Immature natural killer cell (primary cell): ENCODE results near the gene TTLL9. TPM values are rescaled to one million over a fixed set of nuclear protein-coding genes. Genes with fewer than 3 reads are reported as not detected.

Experiments
- polyA plus RNA-seq, 3 donors: library from polyadenylated mRNA; unstranded; fragments of 300-500 nt; fragmentation: Illumina TruSeq; gene quantifications; one replicate each; pipeline ENCODE4 v1.2.3, GENCODE V29; 2021

TTLL9 gene
- polyA plus RNA-seq, 3 donors from 2014 or later = 0.37 TPM; not detected in 2

Other genes with a start within 250 kb of the TTLL9 start
- gene COX4I2, start 232.7 kb upstream of the TTLL9 start, polyA plus RNA-seq = not detected
- 10 to 100 TPM; 30.9 to 60.4 (median 39.3) TPM for gene BCL2L1, start 147.8 kb upstream of the TTLL9 start, polyA plus RNA-seq
- gene TPX2, start 131.3 kb upstream of the TTLL9 start, polyA plus RNA-seq = 1 to 10 TPM; 1.2 to 3.0 (median 1.8) TPM
- not detected for gene MYLK2, start 51.3 kb upstream of the TTLL9 start, polyA plus RNA-seq
- not detected for gene FOXS1, start 25.0 kb upstream of the TTLL9 start, polyA plus RNA-seq
- not detected for gene DUSP15, start 107 bp upstream of the TTLL9 start, polyA plus RNA-seq
- 10 to 100 TPM; 11.9 to 26.0 (median 18.6) TPM for gene PDRG1, start 81.4 kb downstream of the TTLL9 start, polyA plus RNA-seq
- gene XKR7, start 97.5 kb downstream of the TTLL9 start, polyA plus RNA-seq = not detected
- gene CCM2L, start 139.8 kb downstream of the TTLL9 start, polyA plus RNA-seq = not detected
- 1 to 10 TPM; 1.7 to 8.8 (median 7.3) TPM for gene HCK, start 181.6 kb downstream of the TTLL9 start, polyA plus RNA-seq
- gene TM9SF4, start 239.1 kb downstream of the TTLL9 start, polyA plus RNA-seq = 10 to 100 TPM; 22.0 to 42.9 (median 38.5) TPM